SJCRH30 (cell line): Measurements from ENCODE around the gene MS4A15. TPM values are rescaled to one million over a fixed set of nuclear protein-coding genes. Genes with fewer than 3 reads are reported as not detected.
"Not testable (repeated sequence)": the region's sequence is repeated elsewhere in the genome, so short reads cannot be mapped to it uniquely, and the experiment has no call there.

Source experiments
- DNase-seq, 2 experiments: peaks; one replicate each; pipeline ENCODE4 v3.0.0-alpha.2; 2015 to 2020
- H3K27ac ChIP-seq: fragments of 250-450 bp; sonication (Bioruptor Pico); 2 replicates; pipeline ENCODE4 v1.5.1; 2020; ENCODE audit warnings: mild to moderate bottlenecking, moderate library complexity
- H3K27me3 ChIP-seq: fragments of 250-450 bp; sonication (Bioruptor Pico); 2 replicates; pipeline ENCODE4 v1.5.1; 2020; ENCODE audit warnings: mild to moderate bottlenecking, moderate library complexity
- H3K36me3 ChIP-seq: fragments of 250-450 bp; sonication (Bioruptor Pico); 2 replicates; pipeline ENCODE4 v1.5.1; 2020; ENCODE audit warnings: mild to moderate bottlenecking, moderate library complexity
- H3K4me1 ChIP-seq: fragments of 250-450 bp; sonication (Bioruptor Pico); 2 replicates; pipeline ENCODE4 v1.5.1; 2020; ENCODE audit warnings: mild to moderate bottlenecking, moderate library complexity
- H3K4me3 ChIP-seq: fragments of 250-450 bp; sonication (Bioruptor Pico); 2 replicates; pipeline ENCODE4 v1.5.1; 2020; ENCODE audit warnings: mild to moderate bottlenecking, moderate library complexity
- H3K9me3 ChIP-seq: fragments of 250-450 bp; sonication (Bioruptor Pico); replicated peaks from 2 replicates; pipeline ENCODE4 v1.5.1; 2020; ENCODE audit warnings: mild to moderate bottlenecking, moderate library complexity
- total RNA-seq: library from RNA; depleted of rRNA; stranded (reverse); fragments of >200 nt; shearing (Covaris generic); gene quantifications from 2 replicates; pipeline ENCODE4 v1.2.3, GENCODE V29; 2014; rRNA removed

Gene MS4A15
- not detected in 2 replicates for total RNA-seq

- no peak within 1 kb of the TSS for H3K27ac ChIP-seq
- no peaks in the 10 kb centered on the region for H3K36me3 ChIP-seq
- H3K4me1 ChIP-seq, result no peaks in the 10 kb centered on the region
- H3K4me3 ChIP-seq, result no peak within 1 kb of the TSS
- no peaks in the 10 kb centered on the region for H3K9me3 ChIP-seq
- DNase-seq, result peak in 1 of 2 experiments; percentile 34
- 0 out of 2 replicates have a peak, but pooled peaks cover 2% of the 10 kb centered on the region for H3K27me3 ChIP-seq
These were observed at the start of gene MS4A15 for GRCh38 chr11:60756307-60757032. Gene MS4A15 (plus strand): TSS chr11:60756867. CDS start chr11:60763734, 6,867 bp downstream.

- H3K4me3 ChIP-seq, result no peak overlapping the region
- DNase-seq, result no peak
- no peaks in the 10 kb centered on the region for H3K36me3 ChIP-seq
- H3K27ac ChIP-seq, result no peak overlapping the region
- no peaks in the 10 kb centered on the region for H3K4me1 ChIP-seq
- H3K27me3 ChIP-seq, result no peaks in the 10 kb centered on the region
- no peaks in the 10 kb centered on the region for H3K9me3 ChIP-seq
These were observed 49.7 kb upstream of the MS4A15 start for GRCh38 chr11:60706931-60707330.

- H3K36me3 ChIP-seq, result no peaks in the 10 kb centered on the region
- H3K4me3 ChIP-seq, result no peak overlapping the region
- H3K27me3 ChIP-seq, result no peaks in the 10 kb centered on the region
- no peak for DNase-seq
- H3K9me3 ChIP-seq, result no peaks in the 10 kb centered on the region
- no peak overlapping the region for H3K27ac ChIP-seq
- H3K4me1 ChIP-seq, result no peaks in the 10 kb centered on the region
These were observed 46.2 kb upstream of the MS4A15 start for GRCh38 chr11:60710482-60710881.

GRCh38 chr11:60711276-60711675 is 45.4 kb upstream of the MS4A15 start:
- Histone ChIP-seq H3K36me3 (no peaks in the 10 kb centered on the region), H3K27ac (no peak overlapping the region), H3K4me3 (no peak overlapping the region), H3K9me3 (no peaks in the 10 kb centered on the region), H3K27me3 (no peaks in the 10 kb centered on the region), H3K4me1 (no peaks in the 10 kb centered on the region)
- DNase-seq, result no peak

- not testable (repeated sequence) for H3K27me3 ChIP-seq, H3K36me3 ChIP-seq, H3K9me3 ChIP-seq, H3K4me1 ChIP-seq, DNase-seq, H3K4me3 ChIP-seq, H3K27ac ChIP-seq
These were observed 43.2 kb upstream of the MS4A15 start for GRCh38 chr11:60713423-60713822.

- no peak overlapping the region for H3K4me3 ChIP-seq
- no peak overlapping the region for H3K27ac ChIP-seq
- no peaks in the 10 kb centered on the region; the same call in 1 of the 2 replicates for H3K27me3 ChIP-seq
- H3K4me1 ChIP-seq, result no peaks in the 10 kb centered on the region
- no peaks in the 10 kb centered on the region for H3K36me3 ChIP-seq
- no peak for DNase-seq
- no peaks in the 10 kb centered on the region for H3K9me3 ChIP-seq
These were observed 38.7 kb upstream of the MS4A15 start for GRCh38 chr11:60717956-60718355.

GRCh38 chr11:60718524-60719316 is 37.9 kb upstream of the MS4A15 start:
- no peak overlapping the region for H3K27ac ChIP-seq
- no peaks in the 10 kb centered on the region; the same call in 1 of the 2 replicates for H3K27me3 ChIP-seq
- no peaks in the 10 kb centered on the region for H3K36me3 ChIP-seq
- H3K4me1 ChIP-seq, result no peaks in the 10 kb centered on the region
- no peak overlapping the region for H3K4me3 ChIP-seq
- no peak for DNase-seq
- H3K9me3 ChIP-seq, result no peaks in the 10 kb centered on the region

- no peak overlapping the region for H3K4me3 ChIP-seq
- H3K27ac ChIP-seq, result no peak overlapping the region
- H3K4me1 ChIP-seq, result no peaks in the 10 kb centered on the region
- no peaks in the 10 kb centered on the region for H3K36me3 ChIP-seq
- H3K9me3 ChIP-seq, result no peaks in the 10 kb centered on the region
- H3K27me3 ChIP-seq, result no peaks in the 10 kb centered on the region; the same call in 1 of the 2 replicates
- no peak for DNase-seq
These were observed 37.3 kb upstream of the MS4A15 start for GRCh38 chr11:60719391-60719790.

GRCh38 chr11:60720460-60720859 is 36.2 kb upstream of the MS4A15 start:
- Histone ChIP-seq H3K4me1 (no peaks in the 10 kb centered on the region), H3K27ac (no peak overlapping the region), H3K4me3 (no peak overlapping the region), H3K27me3 (no peaks in the 10 kb centered on the region; the same call in 1 of the 2 replicates), H3K9me3 (no peaks in the 10 kb centered on the region), H3K36me3 (no peaks in the 10 kb centered on the region)
- no peak for DNase-seq

GRCh38 chr11:60724420-60724819 is 32.2 kb upstream of the MS4A15 start, which contains the start of gene MS4A18:
Gene MS4A18 (plus strand): TSS chr11:60724720.
- no peak for DNase-seq
- no peaks in the 10 kb centered on the region for H3K36me3 ChIP-seq
- H3K9me3 ChIP-seq, result no peaks in the 10 kb centered on the region
- H3K4me3 ChIP-seq, result no peak within 1 kb of the TSS
- H3K27me3 ChIP-seq, result no peaks in the 10 kb centered on the region; the same call in 1 of the 2 replicates
- no peaks in the 10 kb centered on the region for H3K4me1 ChIP-seq
- no peak within 1 kb of the TSS for H3K27ac ChIP-seq

- H3K27ac ChIP-seq, result no peak overlapping the region
- no peaks in the 10 kb centered on the region for H3K4me1 ChIP-seq
- DNase-seq, result no peak
- no peak overlapping the region for H3K4me3 ChIP-seq
- no peaks in the 10 kb centered on the region for H3K9me3 ChIP-seq
- no peaks in the 10 kb centered on the region; the same call in 1 of the 2 replicates for H3K27me3 ChIP-seq
- no peaks in the 10 kb centered on the region for H3K36me3 ChIP-seq
These were observed 31.1 kb upstream of the MS4A15 start for GRCh38 chr11:60725592-60725991.

- H3K9me3 ChIP-seq, result no peaks in the 10 kb centered on the region
- no peak for DNase-seq
- H3K36me3 ChIP-seq, result no peaks in the 10 kb centered on the region
- no peak overlapping the region for H3K4me3 ChIP-seq
- no peaks in the 10 kb centered on the region for H3K4me1 ChIP-seq
- no peaks in the 10 kb centered on the region for H3K27me3 ChIP-seq
- H3K27ac ChIP-seq, result no peak overlapping the region
These were observed 25.1 kb upstream of the MS4A15 start for GRCh38 chr11:60731586-60731985.

GRCh38 chr11:60734279-60734678 is 22.4 kb upstream of the MS4A15 start:
- Histone ChIP-seq H3K27me3 (no peaks in the 10 kb centered on the region), H3K36me3 (no peaks in the 10 kb centered on the region), H3K4me3 (no peak overlapping the region), H3K9me3 (no peaks in the 10 kb centered on the region), H3K27ac (no peak overlapping the region), H3K4me1 (no peaks in the 10 kb centered on the region)
- DNase-seq, result no peak

- Histone ChIP-seq H3K27ac (no peak overlapping the region), H3K9me3 (no peaks in the 10 kb centered on the region), H3K4me3 (no peak overlapping the region), H3K4me1 (no peaks in the 10 kb centered on the region), H3K36me3 (no peaks in the 10 kb centered on the region), H3K27me3 (no peaks in the 10 kb centered on the region)
- DNase-seq, result no peak
These were observed 17.6 kb upstream of the MS4A15 start for GRCh38 chr11:60739114-60739513.

GRCh38 chr11:60740573-60740972 is 16.1 kb upstream of the MS4A15 start:
- Histone ChIP-seq H3K27me3 (no peaks in the 10 kb centered on the region), H3K9me3 (no peaks in the 10 kb centered on the region), H3K36me3 (no peaks in the 10 kb centered on the region), H3K27ac (no peak overlapping the region), H3K4me3 (no peak overlapping the region), H3K4me1 (no peaks in the 10 kb centered on the region)
- DNase-seq, result no peak
